Keratinocyte (primary cell): ENCODE data around the gene STKLD1.

Source experiments
- EZH2 ChIP-seq: IDR thresholded peaks from one replicate; pipeline ENCODE4 v1.6.1; 2012; ENCODE audit warnings: inconsistent platforms, mild to moderate bottlenecking, low read length, moderate library complexity
- TF ChIP-seq, protein P1 (sequence below), 3 experiments: IDR thresholded peaks in 1 of 3; conservative IDR thresholded peaks in 1 of 3; optimal IDR thresholded peaks in 1 of 3; 2 replicates in 2 of 3; 3 replicates in 1 of 3; pipeline versions ENCODE3 to v1.5.1; 2011; ENCODE audit warnings: low read length in 3 of 3, mild to moderate bottlenecking in 3 of 3, moderate library complexity in 2 of 3, control low read depth in 1 of 3, inconsistent platforms in 1 of 3; ENCODE audit not compliant: insufficient read depth in 2 of 3; ENCODE audit errors: extremely low read depth in 1 of 3

DNA sequence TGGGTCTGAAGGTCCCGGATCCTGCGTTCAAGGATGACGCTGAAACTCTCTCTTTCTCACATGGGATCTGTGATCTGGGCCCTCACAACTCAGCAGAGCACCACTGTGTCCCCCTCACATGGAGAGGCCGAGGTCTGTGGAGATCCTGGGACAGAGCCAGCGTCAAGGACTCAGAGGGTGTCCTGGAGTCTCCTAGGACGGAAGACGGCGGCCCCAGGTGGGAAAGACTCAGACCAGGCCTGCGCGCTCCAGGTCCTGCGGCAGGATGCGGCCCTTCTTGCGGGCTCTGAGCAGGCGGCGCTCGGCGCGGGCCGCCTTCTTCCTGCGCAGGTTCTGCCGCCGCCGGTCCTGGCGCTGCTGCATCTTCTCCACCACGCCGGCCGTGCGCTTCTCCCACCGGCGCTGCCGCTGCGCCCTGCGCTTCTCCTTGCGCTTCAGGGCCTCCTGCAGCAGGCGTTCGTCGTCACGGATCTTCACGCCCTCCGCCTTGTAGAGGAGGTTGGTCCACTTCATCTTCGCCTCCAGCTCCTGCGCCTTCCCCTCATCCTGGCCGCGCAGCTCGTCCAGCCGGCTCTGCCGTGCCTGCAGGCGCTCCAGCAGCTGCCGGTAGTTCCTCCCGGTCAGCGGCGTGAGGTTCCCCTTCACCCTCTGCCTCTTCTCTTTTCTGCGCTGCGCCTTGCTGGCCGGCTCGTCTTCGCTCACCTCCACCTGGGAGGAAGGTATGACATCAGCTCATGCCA, 44.4 kb upstream of the STKLD1 start:
- TF ChIP-seq, protein P1, sequence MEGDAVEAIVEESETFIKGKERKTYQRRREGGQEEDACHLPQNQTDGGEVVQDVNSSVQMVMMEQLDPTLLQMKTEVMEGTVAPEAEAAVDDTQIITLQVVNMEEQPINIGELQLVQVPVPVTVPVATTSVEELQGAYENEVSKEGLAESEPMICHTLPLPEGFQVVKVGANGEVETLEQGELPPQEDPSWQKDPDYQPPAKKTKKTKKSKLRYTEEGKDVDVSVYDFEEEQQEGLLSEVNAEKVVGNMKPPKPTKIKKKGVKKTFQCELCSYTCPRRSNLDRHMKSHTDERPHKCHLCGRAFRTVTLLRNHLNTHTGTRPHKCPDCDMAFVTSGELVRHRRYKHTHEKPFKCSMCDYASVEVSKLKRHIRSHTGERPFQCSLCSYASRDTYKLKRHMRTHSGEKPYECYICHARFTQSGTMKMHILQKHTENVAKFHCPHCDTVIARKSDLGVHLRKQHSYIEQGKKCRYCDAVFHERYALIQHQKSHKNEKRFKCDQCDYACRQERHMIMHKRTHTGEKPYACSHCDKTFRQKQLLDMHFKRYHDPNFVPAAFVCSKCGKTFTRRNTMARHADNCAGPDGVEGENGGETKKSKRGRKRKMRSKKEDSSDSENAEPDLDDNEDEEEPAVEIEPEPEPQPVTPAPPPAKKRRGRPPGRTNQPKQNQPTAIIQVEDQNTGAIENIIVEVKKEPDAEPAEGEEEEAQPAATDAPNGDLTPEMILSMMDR (optimal IDR thresholded peaks at IDR 0.05 in 1 of 3, IDR thresholded peaks at IDR 0.05 in 1 of 3, conservative IDR thresholded peaks at IDR 0.05 in 1 of 3; ENCODE audit: extremely low read depth in 1 of 3, insufficient read depth in 2 of 3, low read length in 3 of 3): no peak
- no peak for TF ChIP-seq EZH2
